Fibroblast of lung (primary cell): ENCODE measurements around the gene UNC13B.

ENCODE experiments used
- EZH2 ChIP-seq: IDR thresholded peaks from 2 replicates; pipeline ENCODE4 v1.5.1; 2012; ENCODE audit warnings: low read length, control low read depth, mild to moderate bottlenecking; ENCODE audit errors: missing control alignments
- TF ChIP-seq, protein P1 (sequence below), 2 donors: IDR thresholded peaks in 1 of 2; conservative IDR thresholded peaks in 1 of 2; 1 replicate in 1 of 2; 2 replicates in 1 of 2; pipeline ENCODE4 v1.5.1; 2011 to 2012; ENCODE audit warnings: low read length in 2 of 2, control low read depth in 1 of 2, inconsistent platforms in 1 of 2, low read depth in 1 of 2, mild to moderate bottlenecking in 1 of 2

DNA sequence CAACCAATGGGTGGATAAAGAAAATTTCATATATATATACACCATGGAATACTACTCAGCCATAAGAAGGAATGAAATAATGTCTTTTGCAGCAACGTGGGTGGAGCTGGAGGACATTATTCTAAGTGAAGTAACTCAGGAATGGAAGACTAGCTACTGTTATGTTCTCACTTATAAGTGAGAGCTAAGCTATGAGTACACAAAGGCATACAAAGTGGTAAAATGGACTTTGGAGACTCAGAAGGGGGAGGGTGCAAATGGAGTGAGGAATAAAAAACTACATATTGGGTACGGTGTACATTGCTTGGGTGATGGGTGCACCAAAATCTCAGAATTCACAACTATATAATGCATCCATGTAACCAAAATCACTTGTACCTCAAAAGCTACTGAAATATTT is 260.9 kb downstream of the UNC13B start:
- TF ChIP-seq, protein P1, sequence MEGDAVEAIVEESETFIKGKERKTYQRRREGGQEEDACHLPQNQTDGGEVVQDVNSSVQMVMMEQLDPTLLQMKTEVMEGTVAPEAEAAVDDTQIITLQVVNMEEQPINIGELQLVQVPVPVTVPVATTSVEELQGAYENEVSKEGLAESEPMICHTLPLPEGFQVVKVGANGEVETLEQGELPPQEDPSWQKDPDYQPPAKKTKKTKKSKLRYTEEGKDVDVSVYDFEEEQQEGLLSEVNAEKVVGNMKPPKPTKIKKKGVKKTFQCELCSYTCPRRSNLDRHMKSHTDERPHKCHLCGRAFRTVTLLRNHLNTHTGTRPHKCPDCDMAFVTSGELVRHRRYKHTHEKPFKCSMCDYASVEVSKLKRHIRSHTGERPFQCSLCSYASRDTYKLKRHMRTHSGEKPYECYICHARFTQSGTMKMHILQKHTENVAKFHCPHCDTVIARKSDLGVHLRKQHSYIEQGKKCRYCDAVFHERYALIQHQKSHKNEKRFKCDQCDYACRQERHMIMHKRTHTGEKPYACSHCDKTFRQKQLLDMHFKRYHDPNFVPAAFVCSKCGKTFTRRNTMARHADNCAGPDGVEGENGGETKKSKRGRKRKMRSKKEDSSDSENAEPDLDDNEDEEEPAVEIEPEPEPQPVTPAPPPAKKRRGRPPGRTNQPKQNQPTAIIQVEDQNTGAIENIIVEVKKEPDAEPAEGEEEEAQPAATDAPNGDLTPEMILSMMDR (conservative IDR thresholded peaks at IDR 0.05 in 1 of 2, IDR thresholded peaks at IDR 0.05 in 1 of 2; ENCODE audit: low read depth in 1 of 2, low read length in 2 of 2), result no peak
- TF ChIP-seq EZH2, result no peak
